Measurements from ENCODE around the gene E2F1. TPM values are rescaled to one million over a fixed set of nuclear protein-coding genes. Genes with fewer than 3 reads are reported as not detected.

The E2F1 gene, protein sequence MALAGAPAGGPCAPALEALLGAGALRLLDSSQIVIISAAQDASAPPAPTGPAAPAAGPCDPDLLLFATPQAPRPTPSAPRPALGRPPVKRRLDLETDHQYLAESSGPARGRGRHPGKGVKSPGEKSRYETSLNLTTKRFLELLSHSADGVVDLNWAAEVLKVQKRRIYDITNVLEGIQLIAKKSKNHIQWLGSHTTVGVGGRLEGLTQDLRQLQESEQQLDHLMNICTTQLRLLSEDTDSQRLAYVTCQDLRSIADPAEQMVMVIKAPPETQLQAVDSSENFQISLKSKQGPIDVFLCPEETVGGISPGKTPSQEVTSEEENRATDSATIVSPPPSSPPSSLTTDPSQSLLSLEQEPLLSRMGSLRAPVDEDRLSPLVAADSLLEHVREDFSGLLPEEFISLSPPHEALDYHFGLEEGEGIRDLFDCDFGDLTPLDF
- 1.00 and 1.5 TPM in 2 replicates for total RNA-seq

DNA sequence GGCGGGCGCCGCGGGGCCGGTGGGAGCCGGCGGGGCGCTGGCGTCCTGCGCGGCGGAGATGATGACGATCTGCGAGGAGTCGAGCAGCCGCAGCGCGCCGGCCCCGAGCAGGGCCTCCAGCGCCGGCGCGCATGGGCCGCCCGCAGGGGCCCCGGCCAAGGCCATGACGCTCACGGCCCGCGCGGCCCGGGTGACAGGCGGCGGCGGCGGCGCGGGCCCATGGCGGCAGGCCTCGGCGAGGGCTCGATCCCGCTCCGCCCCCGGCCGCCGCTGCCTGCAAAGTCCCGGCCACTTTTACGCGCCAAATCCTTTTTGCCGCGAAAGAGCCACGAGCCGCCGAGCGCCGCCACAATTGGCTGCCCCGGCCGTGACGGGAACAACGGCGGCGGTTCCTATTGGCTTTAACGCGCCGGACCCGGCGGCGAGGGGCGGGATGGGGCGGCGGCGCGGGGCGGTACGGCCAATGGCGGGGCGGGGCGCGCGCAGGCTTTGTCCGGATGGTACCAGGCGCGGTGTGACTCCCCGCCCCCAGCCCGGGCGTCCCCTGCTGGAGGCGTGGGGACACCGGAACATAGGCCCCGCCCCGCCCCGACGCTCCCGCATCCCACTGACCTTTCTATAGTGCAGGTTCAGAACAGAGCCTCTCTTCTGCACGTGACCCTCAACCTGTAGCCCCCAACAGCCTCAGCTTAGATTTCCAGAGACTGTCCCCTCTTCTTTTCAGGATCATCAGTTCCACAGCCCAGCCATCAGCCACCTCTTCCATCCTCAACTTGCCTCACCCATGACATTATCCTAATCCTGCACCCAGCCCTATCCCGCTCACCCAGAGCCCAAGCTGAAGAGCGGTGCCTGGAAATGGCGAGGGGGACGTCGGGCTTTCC lies at the start of gene E2F1:
E2F1 (minus strand) TSS at position 286 of the 884 bp plus-strand sequence; CDS start at position 165, 121 bp downstream.

DNA sequence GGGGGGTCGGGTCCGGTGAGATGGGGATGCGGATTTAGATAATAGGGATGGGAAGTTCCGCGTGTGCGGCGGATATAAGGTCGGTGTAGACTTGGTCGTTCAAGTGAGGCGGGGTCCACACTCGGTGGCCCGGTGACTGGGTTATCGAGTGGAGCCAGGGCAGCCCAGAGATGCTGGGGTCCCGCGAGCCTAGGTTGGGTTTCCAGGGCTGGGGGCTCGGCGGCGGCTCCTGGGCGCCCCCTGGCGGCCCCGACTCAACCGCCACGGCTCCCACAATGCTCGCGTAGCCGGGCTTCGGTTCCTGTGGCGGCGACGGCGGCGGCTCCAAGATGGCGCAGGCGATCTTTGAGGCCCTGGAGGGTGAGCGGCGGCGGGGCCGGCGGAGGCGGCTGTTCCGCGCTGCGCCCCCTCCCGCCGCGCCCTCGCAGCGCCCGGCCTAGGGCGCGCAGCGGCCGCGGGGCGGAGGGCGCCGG lies 45.5 kb upstream of the E2F1 start, which contains the start of gene ZNF341:
ZNF341 (plus strand) TSS at position 304 of the 473 bp plus-strand sequence; CDS start at position 330, 26 bp downstream.

DNA sequence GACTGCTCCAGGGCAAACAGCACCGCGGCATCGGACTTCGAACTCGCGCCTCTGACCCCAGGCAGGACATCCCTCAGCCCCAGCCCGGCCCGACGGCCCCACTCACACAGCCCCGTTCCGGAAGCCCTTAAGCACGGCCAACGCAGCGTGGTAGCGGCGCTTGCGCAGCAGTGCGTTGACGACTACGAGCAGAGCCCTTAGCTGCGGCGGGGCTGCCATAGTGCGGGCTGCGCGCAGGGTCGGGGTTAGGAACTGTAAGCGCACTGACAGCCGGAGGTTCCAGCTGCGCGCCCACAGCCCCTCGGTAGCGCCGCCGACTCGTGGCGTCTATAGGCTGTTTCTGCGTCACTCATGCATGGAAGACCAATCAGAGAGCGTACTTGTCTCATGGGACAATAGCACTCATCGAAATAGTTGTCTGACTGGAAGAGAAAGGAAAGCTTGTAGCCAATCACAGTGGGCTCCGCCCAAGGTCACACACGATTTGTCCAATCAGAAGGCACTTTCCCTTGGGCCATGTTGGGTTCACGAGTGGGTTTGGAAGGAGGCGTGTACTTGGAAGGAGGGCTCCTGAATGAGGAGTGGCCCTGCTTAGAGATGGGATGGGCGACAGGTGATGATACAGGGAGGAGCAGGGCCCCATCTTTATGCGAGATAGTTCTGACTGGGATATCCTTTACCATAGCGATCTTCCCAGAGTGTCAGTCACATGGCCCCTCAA lies 34.0 kb upstream of the E2F1 start, which contains the start of gene PXMP4:
PXMP4 (minus strand) TSS at position 322 of the 721 bp plus-strand sequence; CDS start at position 219, 103 bp downstream.

DNA sequence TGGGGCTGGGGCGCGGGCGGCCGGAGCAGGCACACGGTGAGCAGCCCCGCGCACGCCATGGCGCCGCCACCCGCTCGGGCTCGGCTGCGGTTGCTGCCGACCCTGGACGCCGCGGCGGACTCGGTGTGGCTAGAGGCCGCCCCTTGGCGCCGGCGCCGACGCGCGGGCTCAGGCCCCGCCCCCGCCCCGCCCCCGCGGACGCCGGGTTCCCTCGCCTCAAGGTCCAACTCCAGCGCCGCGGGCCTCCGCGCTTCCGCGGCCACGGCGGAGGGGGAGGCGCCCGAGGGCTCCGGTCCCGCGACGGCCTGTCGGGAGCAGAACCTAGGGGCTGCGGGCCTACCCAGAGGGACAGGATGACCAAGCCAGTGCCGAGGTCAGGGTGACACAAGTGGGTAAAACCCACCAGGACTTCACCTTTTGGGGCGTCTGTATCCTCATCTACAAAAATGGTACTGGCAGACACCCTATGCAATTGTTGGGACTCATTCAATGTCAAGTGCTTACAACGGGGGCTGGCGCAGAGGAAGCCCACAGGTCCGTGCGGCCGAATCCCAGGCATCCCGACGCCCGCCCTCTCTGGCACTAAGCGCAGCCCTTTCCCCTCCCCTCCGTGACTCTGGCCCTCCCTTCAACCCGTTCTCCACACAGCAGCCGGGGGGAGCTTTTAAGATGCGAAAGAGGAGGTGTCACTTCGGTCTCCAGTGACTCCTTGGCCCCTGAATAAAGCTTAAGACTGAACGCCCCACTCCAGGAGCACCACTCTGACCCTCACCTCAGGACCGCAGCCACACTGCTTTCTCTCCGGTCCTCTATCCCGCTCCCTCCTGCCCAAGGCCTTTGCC lies 11.7 kb downstream of the E2F1 start, which contains the start of gene NECAB3:
NECAB3 (minus strand) TSS at position 135 of the 842 bp plus-strand sequence; CDS start at position 59, 76 bp downstream.

DNA sequence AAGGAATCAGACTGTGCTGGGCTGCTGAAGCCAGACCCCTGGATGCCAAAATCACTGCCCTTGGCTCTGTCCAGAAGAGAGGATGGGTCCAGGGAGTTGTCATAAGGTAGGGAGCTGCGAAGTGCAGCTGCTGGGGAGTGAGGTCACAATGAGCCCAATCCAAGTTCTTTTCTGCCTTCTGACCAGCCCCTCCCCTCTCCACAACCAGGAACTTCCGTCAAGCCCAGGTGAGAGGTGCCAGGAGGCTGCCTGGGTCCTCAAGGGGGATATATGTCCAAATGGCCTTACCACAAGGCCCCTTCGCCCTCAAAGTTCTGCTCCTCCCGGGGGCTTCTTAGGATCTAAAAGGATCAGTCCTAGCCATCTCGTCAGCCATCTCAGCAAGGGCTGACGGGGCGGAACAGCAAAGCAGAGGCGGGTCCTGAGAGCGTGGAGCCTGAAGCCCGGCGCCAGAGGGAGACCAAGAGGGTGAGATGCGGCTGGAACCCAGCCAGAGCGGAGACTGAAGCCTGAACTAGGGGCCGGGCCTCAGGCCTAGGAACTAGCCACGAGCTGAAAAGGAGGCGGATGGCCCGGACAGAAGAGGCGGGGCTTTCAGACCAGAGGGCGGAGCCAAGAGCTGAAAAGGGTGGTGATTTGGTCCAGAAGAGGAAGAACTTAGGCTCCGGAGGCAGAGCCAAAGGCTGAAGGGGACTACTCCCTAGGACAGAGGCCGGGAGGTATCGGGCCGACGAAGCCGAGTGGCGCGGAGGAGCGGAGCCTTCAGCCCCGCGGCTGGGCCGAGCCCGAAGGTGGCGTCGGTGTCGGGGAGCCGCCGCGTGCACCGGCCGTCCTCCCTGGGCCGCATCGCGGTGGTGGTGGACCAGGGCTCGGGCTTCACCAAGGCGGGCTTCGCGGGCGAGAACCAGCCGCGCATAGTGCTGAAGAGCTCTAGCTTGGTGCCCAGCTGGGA lies 19.6 kb downstream of the E2F1 start, which contains the start of gene ACTL10:
ACTL10 (plus strand) TSS at position 651 of the 952 bp plus-strand sequence. CDS start 555 bp downstream, outside the sequence.

DNA sequence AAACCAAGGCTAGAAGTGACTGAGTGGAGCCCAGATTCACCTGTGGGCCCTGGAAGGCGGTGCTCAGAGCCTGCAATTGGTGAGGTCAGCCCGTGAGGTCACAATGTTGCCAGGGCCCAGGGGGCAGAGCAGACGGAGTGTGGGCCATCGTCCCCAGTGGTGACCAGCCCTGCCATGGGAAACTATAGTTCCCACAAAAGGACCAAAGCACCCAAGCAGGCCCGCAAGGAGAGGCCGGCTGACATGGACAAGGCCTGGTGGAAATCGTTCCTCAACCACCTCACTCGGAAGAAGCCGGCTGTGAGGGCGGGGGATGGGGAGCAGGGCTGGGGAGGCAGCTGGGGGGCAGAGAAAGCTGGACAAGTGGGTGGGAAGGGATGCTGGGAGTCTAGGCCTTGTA lies 24.0 kb downstream of the E2F1 start, which contains the start of gene C20orf144:
C20orf144 (plus strand) TSS at position 156 of the 400 bp plus-strand sequence; CDS start at position 175, 19 bp downstream.

Other genes with a start within 250 kb of the E2F1 start
- 24.6 and 24.9 TPM in 2 replicates for gene SNTA1, start 242.6 kb downstream of the E2F1 start, total RNA-seq
- gene CBFA2T2, start 196.3 kb downstream of the E2F1 start, total RNA-seq = 3.7 and 5.0 TPM in 2 replicates
- 0.09 and 0.14 TPM in 2 replicates for gene C20orf144, start 24.1 kb downstream of the E2F1 start, total RNA-seq
- gene ACTL10, start 19.4 kb downstream of the E2F1 start, total RNA-seq = 1.3 and 1.9 TPM in 2 replicates
- gene NECAB3, start 12.0 kb downstream of the E2F1 start, total RNA-seq = 24.0 and 33.2 TPM in 2 replicates
- 5.4 and 5.7 TPM in 2 replicates for gene PXMP4, start 33.9 kb upstream of the E2F1 start, total RNA-seq
- gene ZNF341, start 45.6 kb upstream of the E2F1 start, total RNA-seq = 0.85 and 1.1 TPM in 2 replicates
- 28.4 and 51.2 TPM in 2 replicates for gene CHMP4B, start 125.0 kb upstream of the E2F1 start, total RNA-seq